HK-2 (cell line): Measurements from ENCODE around the gene RPL38.

ENCODE experiments used
- DNase-seq: peaks from one replicate; pipeline ENCODE4 v3.0.0-alpha.2; 2018; ENCODE audit not compliant: unreplicated experiment

Gene RPL38

GRCh38 chr17:74250324-74250995 lies 47.0 kb downstream of the RPL38 start:
- no peak for DNase-seq

GRCh38 chr17:74251051-74251450 lies 47.6 kb downstream of the RPL38 start:
- DNase-seq, result no peak

- DNase-seq, result no peak
These were observed 48.1 kb downstream of the RPL38 start for GRCh38 chr17:74251569-74251968.

- DNase-seq, result no peak
These were observed 48.7 kb downstream of the RPL38 start for GRCh38 chr17:74252211-74252610.

- DNase-seq, result no peak
These were observed 49.6 kb downstream of the RPL38 start for GRCh38 chr17:74253036-74253435.

- DNase-seq, result no peak
These were observed 53.8 kb downstream of the RPL38 start for GRCh38 chr17:74257311-74257710.

GRCh38 chr17:74259667-74260524 lies 56.4 kb downstream of the RPL38 start:
- no peak for DNase-seq
